K562 (cell line): ENCODE results near the gene PCDH9. TPM values are rescaled to one million over a fixed set of nuclear protein-coding genes. Genes with fewer than 3 reads are reported as not detected.

Source experiments
- ATAC-seq: fragments of 200-7000 bp; cut with Tn5 transposase; 3 replicates; pipeline ENCODE4 v1.9.1; 2020; ENCODE audit warnings: moderate library complexity
- BruUV-seq: library from RNA; stranded (reverse); fragments of 400-500 nt; replicated peaks from 2 replicates; lab custom pipeline; 2021; lab: Mats Ljungman, UMichigan
- CTCF ChIA-PET: fragments of 300-600 bp; formaldehyde crosslinking; extraction: SDS; loops from one replicate; lab custom pipeline; 2021; ENCODE audit warnings: low intra/inter-chr PET ratio; lab: Yijun Ruan, JAX
- POLR2A ChIA-PET: fragments of 300-600, 350-650 bp; sonication (Branson Sonifier 250); formaldehyde crosslinking; extraction: SDS; loops from one replicate; lab custom pipeline; 2021; ENCODE audit warnings: antibody characterized with exemption, inconsistent platforms; lab: Yijun Ruan, JAX
- DNase-seq, 4 experiments: peaks; one replicate each; pipeline versions ENCODE4 v3.0.0 to v3.0.0-alpha.2; 2011 to 2018; ENCODE audit warnings: low spot score in 3 of 4, mixed read lengths in 3 of 4; ENCODE audit errors: extremely low read depth in 1 of 4
- FAIRE-seq: peaks from 2 replicates; lab custom pipeline; 2011; peaks lifted over from hg19 to GRCh38; lab: Jason Lieb, UNC
- H2AFZ ChIP-seq: 2 replicates; pipeline ENCODE4 v1.6.0; 2011; ENCODE audit warnings: low read depth, low read length, control low read depth, inconsistent platforms
- H3K27ac ChIP-seq: fragments of 200-600 bp; 3 replicates; pipeline ENCODE4 v1.8.0; 2011; ENCODE audit warnings: low read depth, mild to moderate bottlenecking, control low read depth, inconsistent platforms, low read length, moderate library complexity, mixed read lengths; ENCODE audit errors: extremely low read depth
- H3K27me3 ChIP-seq, 2 experiments: fragments of 300-600 bp in 1 of 2; 2 replicates in 1 of 2; 3 replicates in 1 of 2; pipeline versions ENCODE4 v1.6.0 to v1.8.0; 2011; ENCODE audit warnings: inconsistent platforms in 2 of 2, low read length in 2 of 2, mild to moderate bottlenecking in 1 of 2, mixed read lengths in 1 of 2, moderate library complexity in 1 of 2; ENCODE audit not compliant: control insufficient read depth in 2 of 2, insufficient read depth in 2 of 2
- H3K36me3 ChIP-seq: fragments of 300-600 bp; 3 replicates; pipeline ENCODE4 v1.8.0; 2011; ENCODE audit warnings: mild to moderate bottlenecking, low read length, inconsistent platforms; ENCODE audit not compliant: control insufficient read depth, insufficient read depth
- H3K4me1 ChIP-seq, 2 experiments: fragments of 200-600 bp in 1 of 2; replicated peaks in 1 of 2; 2 replicates in 1 of 2; 3 replicates in 1 of 2; pipeline versions ENCODE4 v1.5.1 to v1.8.0; 2011; ENCODE audit warnings: inconsistent platforms in 2 of 2, low read length in 2 of 2, mild to moderate bottlenecking in 1 of 2, mixed read lengths in 1 of 2, moderate library complexity in 1 of 2; ENCODE audit not compliant: control insufficient read depth in 2 of 2, insufficient read depth in 2 of 2
- H3K4me2 ChIP-seq: 2 replicates; pipeline ENCODE4 v1.6.1; 2011; ENCODE audit warnings: low read length, control low read depth, inconsistent platforms, mixed read lengths; ENCODE audit not compliant: insufficient read depth
- H3K4me3 ChIP-seq: fragments of 200-600 bp; sonication (generic), shearing (Covaris generic); 2 replicates; pipeline ENCODE4 v1.5.1; 2016; ENCODE audit warnings: control low read depth, inconsistent platforms
- H3K79me2 ChIP-seq: fragments of 200-600 bp; 3 replicates; pipeline ENCODE4 v1.8.0; 2011; ENCODE audit warnings: low read length, inconsistent platforms; ENCODE audit not compliant: control insufficient read depth, insufficient read depth
- H3K9ac ChIP-seq, 2 experiments: 2 replicates each; pipeline versions ENCODE4 v1.6.0 to v1.6.1; 2011; ENCODE audit warnings: low read depth in 2 of 2, low read length in 2 of 2, control low read depth in 1 of 2, inconsistent platforms in 1 of 2, mild to moderate bottlenecking in 1 of 2, mixed read lengths in 1 of 2; ENCODE audit not compliant: insufficient read depth in 1 of 2
- H3K9me1 ChIP-seq: one replicate; pipeline ENCODE4 v1.6.0; 2011; ENCODE audit warnings: inconsistent platforms, mild to moderate bottlenecking, low read length, moderate library complexity; ENCODE audit not compliant: control insufficient read depth, insufficient read depth
- H3K9me3 ChIP-seq: replicated peaks from 2 replicates; pipeline ENCODE4 v1.5.1; 2011; ENCODE audit warnings: low read depth, low read length, inconsistent platforms; ENCODE audit not compliant: control insufficient read depth, insufficient read depth
- H4K20me1 ChIP-seq: replicated peaks from 2 replicates; pipeline ENCODE4 v1.6.1; 2011; ENCODE audit warnings: low read length, inconsistent platforms, mixed read lengths; ENCODE audit not compliant: control insufficient read depth, insufficient read depth
- CHAMP1 ChIP-seq: fragments of 450-650 bp; IDR thresholded peaks from 2 replicates; pipeline ENCODE4 v1.6.1; 2016; ENCODE audit warnings: mild to moderate bottlenecking
- LEF1 ChIP-seq: fragments of 450-650 bp; IDR thresholded peaks from 2 replicates; pipeline ENCODE4 v1.6.1; 2016; ENCODE audit warnings: mild to moderate bottlenecking
- RBBP5 ChIP-seq: fragments of 200-600 bp; sonication (generic); IDR thresholded peaks from 2 replicates; pipeline ENCODE4 v1.6.1; 2012; ENCODE audit warnings: borderline replicate concordance, mild to moderate bottlenecking, low read length, control low read depth, inconsistent platforms; ENCODE audit not compliant: insufficient read depth, poor library complexity, severe bottlenecking
- TEAD2 ChIP-seq: fragments of 450-650 bp; IDR thresholded peaks from 2 replicates; pipeline ENCODE4 v1.6.1; 2016; ENCODE audit warnings: missing genetic modification characterization, control low read depth, missing compliant biosample characterization
- TGIF2 ChIP-seq: sonication (generic); formaldehyde crosslinking; IDR thresholded peaks from 2 replicates; pipeline ENCODE4 v1.8.1; 2022; ENCODE audit warnings: mild to moderate bottlenecking, missing genetic modification reagents, moderate library complexity
- USF2 ChIP-seq: sonication (generic); formaldehyde crosslinking; IDR thresholded peaks from 2 replicates; pipeline ENCODE4 v1.5.0; 2020; ENCODE audit warnings: missing genetic modification reagents
- ZNF184 ChIP-seq: sonication (generic); formaldehyde crosslinking; IDR thresholded peaks from 2 replicates; pipeline ENCODE4 v1.5.0; 2020; ENCODE audit warnings: missing genetic modification reagents
- ZNF280B ChIP-seq: fragments of 250-450 bp; sonication (Bioruptor Pico); IDR thresholded peaks from 2 replicates; pipeline ENCODE4 v1.5.1; 2021; ENCODE audit warnings: mild to moderate bottlenecking
- ZNF324 ChIP-seq: fragments of 250-450 bp; sonication (Bioruptor Pico); IDR thresholded peaks from 2 replicates; pipeline ENCODE4 v1.4.0; 2020; ENCODE audit warnings: mild to moderate bottlenecking
- ZNF561 ChIP-seq: fragments of 450-650 bp; formaldehyde crosslinking; conservative IDR thresholded peaks from 2 replicates; pipeline ENCODE4 v1.4.0; 2020; ENCODE audit warnings: mild to moderate bottlenecking, moderate library complexity
- WGBS: fragments of 100-300 bp; shearing (Covaris generic); methylation state at CpG from one replicate; pipeline ENCODE4 v1.1.6; 2016; ENCODE audit warnings: low coverage, mixed read lengths; ENCODE audit not compliant: insufficient coverage; ENCODE audit errors: missing lambda C conversion rate; 5-methylcytosine and 5-hydroxymethylcytosine counted together
- in situ Hi-C: fragments of 300-500 bp; cut with MboI; formaldehyde crosslinking; loops from 4 replicates; pipeline ENCODE4 v1.15.0; 2018; ENCODE audit warnings: inconsistent platforms, mixed read lengths
- intact Hi-C: fragments of 100-400 bp; cut with micrococcal nuclease; formaldehyde crosslinking; loops from 2 replicates; pipeline ENCODE4 v1.14.2; 2022
- polyA plus RNA-seq, 8 experiments: library from polyadenylated mRNA; depleted of rRNA in 4 of 8; stranded (reverse) in 5 of 8; unstranded in 3 of 8; fragments of >200 nt; fragmentation: Nextera tagmentation in 2 of 8; fragmentation: Illumina TruSeq in 1 of 8; extraction: Ambion mirVana in 2 of 8; extraction: Trizol in 1 of 8; gene quantifications; 2 replicates each; pipeline versions ENCODE4 v1.2.1 to v1.2.3, GENCODE V29; 2011 to 2014; ENCODE audit warnings: inconsistent platforms in 1 of 8, missing spikeins in 1 of 8
- total RNA-seq, 7 experiments: library from RNA; depleted of rRNA in 6 of 7; stranded (reverse); fragments of >200 nt in 6 of 7; fragmentation: Illumina TruSeq in 2 of 7; extraction: Trizol in 2 of 7; gene quantifications; 2 replicates each; pipeline versions ENCODE4 v1.2.1 to v1.2.3, GENCODE V29; 2011 to 2021; ENCODE audit warnings: low replicate concordance in 1 of 7

PCDH9 gene
- total and polyA plus RNA-seq, 9 of the 15 experiments (the other 6 are each of a cell fraction or from before 2014, with no cell fraction given): 1.1 to 6.7 (median 4.9) TPM

- POLR2A ChIA-PET: no interaction called here
Observed at GRCh38 chr13:66967811-66968597, 262.1 kb downstream of the PCDH9 start.

GRCh38 chr13:66965181-66965580 lies 265.0 kb downstream of the PCDH9 start:
- no peaks in the 10 kb centered on the region for H3K79me2 ChIP-seq
- no peaks in the 10 kb centered on the region for H3K9me3 ChIP-seq
- FAIRE-seq: no peak
- H2AFZ ChIP-seq: no peak overlapping the region
- no peaks in the 10 kb centered on the region for H3K36me3 ChIP-seq
- H3K9me1 ChIP-seq: no peaks in the 10 kb centered on the region
- ATAC-seq: no peak
- intact Hi-C loops (no loop called here), in situ Hi-C loops (no loop called here)
- no peak overlapping the region for H3K4me2 ChIP-seq
- H3K4me1 ChIP-seq: no peaks in the 10 kb centered on the region
- CTCF ChIA-PET: no interaction called here
- WGBS: 30% methylated on average over 1 of the region's 1 CpG
- POLR2A ChIA-PET: no interaction called here
- DNase-seq: no peak
- no peak overlapping the region for H3K4me3 ChIP-seq
- TF ChIP-seq ZNF324: no peak
- TF ChIP-seq LEF1: no peak
- TF ChIP-seq TEAD2 (tag): no peak
- TF ChIP-seq CHAMP1: no peak
- no peak for TF ChIP-seq ZNF280B (CRISPR knock-in tag)
- no peak for TF ChIP-seq RBBP5
- TF ChIP-seq USF2 (CRISPR knock-in tag): no peak
- TF ChIP-seq ZNF561 (CRISPR knock-in tag): no peak
- TF ChIP-seq TGIF2 (CRISPR knock-in tag): no peak
- H3K9ac ChIP-seq: no peak overlapping the region
- no peaks in the 10 kb centered on the region for H3K27me3 ChIP-seq
- no peak overlapping the region for H3K27ac ChIP-seq
- no TSS peak for BruUV-seq
- H4K20me1 ChIP-seq: no peaks in the 10 kb centered on the region

More at GRCh38 chr13:66967811-66968597, 262.1 kb downstream of the PCDH9 start:
- no peak overlapping the region for H3K4me2 ChIP-seq
- H3K4me1 ChIP-seq: no peaks in the 10 kb centered on the region
- H3K9me3 ChIP-seq: no peaks in the 10 kb centered on the region
- no peak for TF ChIP-seq ZNF184 (CRISPR knock-in tag)
- TF ChIP-seq, all 486 proteins: peak for 0
- no peak for ATAC-seq
- H3K4me3 ChIP-seq: no peak overlapping the region
- DNase-seq: no peak
- in situ Hi-C loops (no loop called here), intact Hi-C loops (no loop called here)
- no peaks in the 10 kb centered on the region for H3K79me2 ChIP-seq
- no peak overlapping the region for H2AFZ ChIP-seq
- CTCF ChIA-PET: interaction anchor here (0.5 kb wide), 1 partner anchor 107 kb away, joined by 3 read pairs; no protein-coding TSS in a partner anchor
- H4K20me1 ChIP-seq: no peaks in the 10 kb centered on the region
- no peaks in the 10 kb centered on the region for H3K9me1 ChIP-seq
- H3K9ac ChIP-seq: no peak overlapping the region
- H3K27ac ChIP-seq: no peak overlapping the region
- no TSS peak for BruUV-seq
- FAIRE-seq: no peak
- H3K36me3 ChIP-seq: no peaks in the 10 kb centered on the region
- 33% methylated on average over 3 of the region's 3 CpGs for WGBS
- H3K27me3 ChIP-seq: no peaks in the 10 kb centered on the region
